Colonic mucosa (tissue), 4 donors: ENCODE results near the gene TMEM236. TPM values are rescaled to one million over a fixed set of nuclear protein-coding genes. Genes with fewer than 3 reads are reported as not detected.

ENCODE experiments used
- DNase-seq: peaks from one replicate; pipeline ENCODE4 v3.0.0-alpha.2; 2020
- H3K27ac ChIP-seq: fragments of 200-600 bp; one replicate; pipeline ENCODE4 v1.8.0; 2021
- H3K27me3 ChIP-seq: fragments of 200-600 bp; one replicate; pipeline ENCODE4 v1.8.0; 2021
- H3K36me3 ChIP-seq: fragments of 200-600 bp; one replicate; pipeline ENCODE4 v1.8.0; 2021
- H3K4me1 ChIP-seq: fragments of 200-600 bp; one replicate; pipeline ENCODE4 v1.8.0; 2021; ENCODE audit warnings: mild to moderate bottlenecking
- H3K4me3 ChIP-seq: fragments of 200-600 bp; one replicate; pipeline ENCODE4 v1.8.0; 2021
- H3K9ac ChIP-seq, 2 donors: one replicate each; pipeline ENCODE4 v1.7.0; 2013; ENCODE audit warnings: control low read depth in 2 of 2, low read depth in 2 of 2, low read length in 2 of 2
- H3K9me3 ChIP-seq: fragments of 200-600 bp; one replicate; pipeline ENCODE4 v1.8.0; 2021
- intact Hi-C: fragments of 100-400 bp; cut with DNase I; formaldehyde crosslinking; loops from one replicate; pipeline ENCODE4 v1.14.1; 2022
- total RNA-seq, 2 donors: library from RNA; stranded (reverse); fragmentation: NEBNext Ultra II Directional in 1 of 2; extraction: Animal tissue kit (Norgen Biotek cat#: 25700) in 1 of 2; gene quantifications; one replicate each; pipeline ENCODE4 v1.2.1, GENCODE V29; 2021
- TF ChIP-seq, protein P1 (sequence below): fragments of 200-600 bp; IDR thresholded peaks from one replicate; pipeline ENCODE4 v1.8.0; 2022; ENCODE audit warnings: antibody characterized with exemption, mild to moderate bottlenecking
- donor health status: healthy.
- donor health status: DM: no; HTN: no; CAD: no.
- donor health status: DM: no; HTN: no; CAD: no.

TMEM236 gene
- total RNA-seq, 2 donors from 2014 or later: 16.6 to 57.4 TPM

DNA sequence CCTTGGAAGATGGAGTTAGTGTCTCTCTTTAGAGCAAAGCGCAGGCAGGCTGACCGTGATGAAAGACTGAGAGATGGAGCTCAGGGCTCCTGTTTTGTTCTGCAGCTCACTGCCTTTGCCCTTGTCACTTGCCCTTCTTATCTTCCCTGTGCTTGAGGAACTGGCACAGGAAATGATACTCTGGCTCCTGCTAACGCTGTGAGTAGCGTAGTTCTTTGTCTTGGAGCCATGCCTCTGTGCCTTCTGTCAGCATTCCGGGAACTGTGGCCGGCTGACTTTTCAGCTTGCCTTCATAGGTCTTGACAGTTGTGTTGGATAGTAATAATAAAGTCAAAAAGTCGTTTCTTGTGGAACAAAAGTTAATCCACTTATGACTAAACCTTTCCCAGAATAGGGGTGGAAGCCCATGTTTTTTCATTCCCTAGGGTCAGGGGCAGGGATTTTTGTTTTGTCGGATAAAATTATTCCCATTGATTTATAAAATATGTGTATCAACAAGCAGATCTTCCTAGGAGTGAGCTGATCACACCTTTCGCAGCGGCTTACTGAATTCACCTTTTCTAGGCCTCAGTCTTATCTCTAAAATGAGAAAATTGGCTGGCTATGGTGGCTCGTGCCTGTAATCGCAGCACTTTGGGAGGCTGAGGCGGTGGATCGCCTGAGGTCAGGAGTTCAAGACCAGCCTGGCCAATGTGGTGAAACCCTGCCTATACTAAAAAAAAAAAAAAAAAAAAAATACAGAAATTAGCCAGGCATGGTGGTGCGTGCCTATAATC is 16.6 kb upstream of the TMEM236 start:
- no peak overlapping the region for H3K9ac ChIP-seq
- TF ChIP-seq, protein P1, sequence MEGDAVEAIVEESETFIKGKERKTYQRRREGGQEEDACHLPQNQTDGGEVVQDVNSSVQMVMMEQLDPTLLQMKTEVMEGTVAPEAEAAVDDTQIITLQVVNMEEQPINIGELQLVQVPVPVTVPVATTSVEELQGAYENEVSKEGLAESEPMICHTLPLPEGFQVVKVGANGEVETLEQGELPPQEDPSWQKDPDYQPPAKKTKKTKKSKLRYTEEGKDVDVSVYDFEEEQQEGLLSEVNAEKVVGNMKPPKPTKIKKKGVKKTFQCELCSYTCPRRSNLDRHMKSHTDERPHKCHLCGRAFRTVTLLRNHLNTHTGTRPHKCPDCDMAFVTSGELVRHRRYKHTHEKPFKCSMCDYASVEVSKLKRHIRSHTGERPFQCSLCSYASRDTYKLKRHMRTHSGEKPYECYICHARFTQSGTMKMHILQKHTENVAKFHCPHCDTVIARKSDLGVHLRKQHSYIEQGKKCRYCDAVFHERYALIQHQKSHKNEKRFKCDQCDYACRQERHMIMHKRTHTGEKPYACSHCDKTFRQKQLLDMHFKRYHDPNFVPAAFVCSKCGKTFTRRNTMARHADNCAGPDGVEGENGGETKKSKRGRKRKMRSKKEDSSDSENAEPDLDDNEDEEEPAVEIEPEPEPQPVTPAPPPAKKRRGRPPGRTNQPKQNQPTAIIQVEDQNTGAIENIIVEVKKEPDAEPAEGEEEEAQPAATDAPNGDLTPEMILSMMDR: no peak
- no peak for DNase-seq
- H3K36me3 ChIP-seq: no peaks in the 10 kb centered on the region
- H3K27me3 ChIP-seq: no peaks in the 10 kb centered on the region
- H3K9me3 ChIP-seq: no peaks in the 10 kb centered on the region
- peaks cover 3% of the 10 kb centered on the region for H3K4me1 ChIP-seq
- H3K4me3 ChIP-seq: no peak overlapping the region
- intact Hi-C loops: loop anchor here (5.0 to 10.0 kb wide), 2 partner anchors 137 to 479 kb away; no protein-coding TSS in a partner anchor
- no peak overlapping the region for H3K27ac ChIP-seq

DNA sequence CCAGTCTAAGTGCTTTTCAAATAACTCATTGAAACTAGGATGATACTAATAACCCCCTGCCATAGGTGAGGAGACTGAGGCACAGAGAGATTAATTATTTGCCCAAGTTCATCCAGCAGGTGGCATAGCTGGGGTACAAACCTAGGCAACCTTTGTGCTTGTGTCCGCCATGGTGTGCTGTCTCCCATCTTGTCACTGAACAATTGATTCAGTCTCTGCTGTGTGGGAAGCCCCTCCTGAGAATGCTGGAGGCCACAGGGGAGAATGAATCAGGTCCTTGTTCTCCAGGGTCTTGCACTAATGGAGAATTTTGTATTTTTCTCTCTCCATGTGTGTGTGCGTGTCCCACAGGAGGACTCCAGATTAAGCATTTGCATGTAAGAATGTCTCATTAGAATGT is 15.8 kb upstream of the TMEM236 start:
- H3K36me3 ChIP-seq: no peaks in the 10 kb centered on the region
- peaks cover 3% of the 10 kb centered on the region for H3K4me1 ChIP-seq
- H3K9me3 ChIP-seq: no peaks in the 10 kb centered on the region
- DNase-seq: no peak
- H3K4me3 ChIP-seq: no peak overlapping the region
- TF ChIP-seq, protein P1: no peak
- no peaks in the 10 kb centered on the region for H3K27me3 ChIP-seq
- H3K27ac ChIP-seq: no peak overlapping the region
- intact Hi-C loops: loop anchor here (5.0 to 10.0 kb wide), 2 partner anchors 136 to 479 kb away; no protein-coding TSS in a partner anchor
- H3K9ac ChIP-seq: no peak overlapping the region

GRCh38 chr10:17737027-17737965 is 14.7 kb upstream of the TMEM236 start:
- no peak overlapping the region for H3K27ac ChIP-seq
- intact Hi-C loops: loop anchor here (5.0 to 10.0 kb wide), 2 partner anchors 135 to 478 kb away; no protein-coding TSS in a partner anchor

DNA sequence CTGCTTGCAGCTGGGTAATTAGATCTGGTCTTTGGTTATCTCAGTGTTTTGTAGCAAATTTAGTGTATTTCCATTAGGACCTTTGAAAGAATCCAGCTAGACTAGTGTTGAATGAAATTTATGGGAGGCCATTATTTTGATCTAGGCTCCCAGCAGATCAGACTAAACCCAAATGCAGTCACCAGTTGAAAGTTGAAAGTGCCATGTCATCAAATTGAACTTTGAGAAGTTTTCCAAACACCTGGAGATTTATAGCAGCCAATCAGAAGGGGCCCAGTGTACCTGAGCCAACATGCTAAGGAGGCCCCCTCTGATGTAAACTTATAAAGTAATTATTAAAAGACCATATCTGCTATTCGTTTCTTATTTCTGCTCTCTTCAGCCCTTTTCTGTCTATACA is 11.3 kb upstream of the TMEM236 start:
- no peak overlapping the region for H3K9ac ChIP-seq
- H3K9me3 ChIP-seq: no peaks in the 10 kb centered on the region
- no peak overlapping the region for H3K4me3 ChIP-seq
- no peak for DNase-seq
- H3K27me3 ChIP-seq: no peaks in the 10 kb centered on the region
- no peaks in the 10 kb centered on the region for H3K4me1 ChIP-seq
- no peak overlapping the region for H3K27ac ChIP-seq
- intact Hi-C loops: no loop called here
- TF ChIP-seq, protein P1: no peak
- H3K36me3 ChIP-seq: no peaks in the 10 kb centered on the region

More at GRCh38 chr10:17737027-17737965, 14.7 kb upstream of the TMEM236 start:
- H3K4me1 ChIP-seq: no peaks in the 10 kb centered on the region
- no peak for DNase-seq
- no peak overlapping the region for H3K9ac ChIP-seq
- no peaks in the 10 kb centered on the region for H3K27me3 ChIP-seq
- TF ChIP-seq, protein P1: peak; percentile 76
- H3K36me3 ChIP-seq: no peaks in the 10 kb centered on the region
- no peaks in the 10 kb centered on the region for H3K9me3 ChIP-seq
- no peak overlapping the region for H3K4me3 ChIP-seq

DNA sequence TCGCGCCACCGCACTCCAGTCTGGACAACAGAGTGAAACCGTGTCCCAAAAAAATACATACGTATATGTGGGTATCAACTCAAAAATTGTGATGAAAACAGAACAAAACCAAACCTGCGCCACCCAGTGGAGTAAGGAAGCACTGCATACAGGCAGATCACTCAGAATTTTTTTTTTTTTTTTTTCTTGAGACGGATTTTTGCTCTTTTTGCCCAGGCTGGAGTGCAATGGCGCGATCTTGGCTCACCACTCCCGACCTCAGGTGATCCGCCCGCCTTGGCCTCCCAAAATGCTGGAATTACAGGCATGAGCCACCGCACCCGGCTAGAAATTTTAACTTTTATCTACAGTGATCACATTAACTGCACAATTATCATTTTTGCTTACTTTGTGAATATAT is 9.1 kb upstream of the TMEM236 start:
- no peaks in the 10 kb centered on the region for H3K27me3 ChIP-seq
- H3K4me3 ChIP-seq: no peak overlapping the region
- no peak overlapping the region for H3K9ac ChIP-seq
- no peaks in the 10 kb centered on the region for H3K9me3 ChIP-seq
- peak; percentile 74 for DNase-seq
- H3K36me3 ChIP-seq: no peaks in the 10 kb centered on the region
- intact Hi-C loops: loop anchor here (2.0 kb wide), 1 partner anchor 136 kb away; no protein-coding TSS in a partner anchor
- no peaks in the 10 kb centered on the region for H3K4me1 ChIP-seq
- H3K27ac ChIP-seq: no peak overlapping the region
- TF ChIP-seq, protein P1: peak; percentile 85
